Ovary (tissue), 3 donors: ENCODE results near the gene NUSAP1.

ENCODE experiments used
- EP300 ChIP-seq: sonication (generic); formaldehyde crosslinking; IDR thresholded peaks from one replicate; pipeline ENCODE4 v1.6.1; 2017; ENCODE audit warnings: antibody characterized with exemption
- POLR2A ChIP-seq: fragments of 450-650 bp; IDR thresholded peaks from one replicate; pipeline ENCODE4 v1.6.1; 2017; ENCODE audit warnings: antibody characterized with exemption, mild to moderate bottlenecking, moderate library complexity
- TF ChIP-seq, protein P1 (sequence below), 3 donors: fragments of 450-650 bp in 2 of 3; fragments of 200-600 bp in 1 of 3; IDR thresholded peaks; one replicate each; pipeline versions ENCODE4 v1.5.1 to v1.8.0; 2016 to 2022; ENCODE audit warnings: antibody characterized with exemption in 3 of 3, mild to moderate bottlenecking in 1 of 3
- donor health status: DM: no; HTN: no; CAD: no.

DNA sequence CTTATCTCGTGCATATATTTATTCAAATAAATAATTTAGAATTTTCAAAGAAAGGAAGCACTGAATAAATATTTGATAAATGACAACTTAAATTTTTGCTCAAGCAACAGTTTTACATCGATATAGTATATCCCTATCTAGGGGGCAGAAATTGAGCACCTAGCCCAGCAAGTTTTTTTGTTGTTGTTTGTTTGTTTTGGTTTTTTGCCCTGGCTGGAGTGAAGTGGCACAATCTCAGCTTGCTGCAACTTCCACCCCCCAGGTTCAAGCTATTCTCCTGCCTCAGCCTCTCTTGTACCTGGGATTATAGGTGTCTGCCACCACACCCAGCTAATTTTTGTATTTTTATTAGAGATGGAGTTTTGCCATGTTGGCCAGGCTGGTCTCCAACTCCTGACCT, 42.7 kb upstream of the NUSAP1 start:
- TF ChIP-seq, protein P1, sequence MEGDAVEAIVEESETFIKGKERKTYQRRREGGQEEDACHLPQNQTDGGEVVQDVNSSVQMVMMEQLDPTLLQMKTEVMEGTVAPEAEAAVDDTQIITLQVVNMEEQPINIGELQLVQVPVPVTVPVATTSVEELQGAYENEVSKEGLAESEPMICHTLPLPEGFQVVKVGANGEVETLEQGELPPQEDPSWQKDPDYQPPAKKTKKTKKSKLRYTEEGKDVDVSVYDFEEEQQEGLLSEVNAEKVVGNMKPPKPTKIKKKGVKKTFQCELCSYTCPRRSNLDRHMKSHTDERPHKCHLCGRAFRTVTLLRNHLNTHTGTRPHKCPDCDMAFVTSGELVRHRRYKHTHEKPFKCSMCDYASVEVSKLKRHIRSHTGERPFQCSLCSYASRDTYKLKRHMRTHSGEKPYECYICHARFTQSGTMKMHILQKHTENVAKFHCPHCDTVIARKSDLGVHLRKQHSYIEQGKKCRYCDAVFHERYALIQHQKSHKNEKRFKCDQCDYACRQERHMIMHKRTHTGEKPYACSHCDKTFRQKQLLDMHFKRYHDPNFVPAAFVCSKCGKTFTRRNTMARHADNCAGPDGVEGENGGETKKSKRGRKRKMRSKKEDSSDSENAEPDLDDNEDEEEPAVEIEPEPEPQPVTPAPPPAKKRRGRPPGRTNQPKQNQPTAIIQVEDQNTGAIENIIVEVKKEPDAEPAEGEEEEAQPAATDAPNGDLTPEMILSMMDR (IDR thresholded peaks at IDR 0.05), result no peak
- TF ChIP-seq EP300 (no peak), POLR2A (no peak)
